GM12891 (cell line): ENCODE data around the gene CERK.

Experiments used
- POLR2A ChIP-seq: IDR thresholded peaks from 2 replicates; pipeline ENCODE4 v1.6.1; 2011; ENCODE audit warnings: low read depth, low read length, control low read depth
- TAF1 ChIP-seq: IDR thresholded peaks from 2 replicates; pipeline ENCODE4 v1.6.1; 2011; ENCODE audit warnings: low read depth, low read length, control low read depth

DNA sequence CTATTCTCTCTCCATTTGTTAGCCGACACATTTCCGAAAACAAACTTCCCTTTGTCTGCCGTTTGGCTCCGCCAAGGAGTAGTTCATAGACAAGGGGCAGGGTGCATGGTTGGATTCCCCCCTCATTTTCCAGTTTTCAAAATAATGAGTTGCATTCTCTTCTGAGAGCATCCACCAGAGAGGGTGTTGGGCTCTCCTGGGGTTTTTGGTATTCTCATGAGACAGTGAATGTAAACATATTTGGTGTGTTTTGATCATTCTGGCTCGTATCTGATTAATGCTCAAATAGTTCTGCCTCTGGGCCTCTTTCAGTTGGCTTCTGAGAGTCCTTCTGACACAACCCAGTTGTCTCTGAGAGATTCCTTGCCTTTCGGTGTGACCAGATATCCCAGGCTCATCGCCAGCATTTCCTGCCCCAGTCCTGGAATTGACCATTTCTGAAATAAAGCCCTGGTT is 96.2 kb downstream of the CERK start:
- TF ChIP-seq POLR2A (no peak), TAF1 (no peak)
